Loucy (cell line): Measurements from ENCODE around the gene SCAF8.

ENCODE experiments used
- EZH2phosphoT487 ChIP-seq: fragments of 200-600 bp; IDR thresholded peaks from 2 replicates; pipeline ENCODE4 v1.6.1; 2018; ENCODE audit warnings: antibody characterized with exemption, mild to moderate bottlenecking, moderate library complexity, borderline replicate concordance
- TF ChIP-seq, protein P1 (sequence below): fragments of 200-600 bp; sonication (generic); conservative IDR thresholded peaks from 2 replicates; pipeline ENCODE4 v1.5.1; 2014; ENCODE audit warnings: mild to moderate bottlenecking, antibody characterized with exemption, low read length

DNA sequence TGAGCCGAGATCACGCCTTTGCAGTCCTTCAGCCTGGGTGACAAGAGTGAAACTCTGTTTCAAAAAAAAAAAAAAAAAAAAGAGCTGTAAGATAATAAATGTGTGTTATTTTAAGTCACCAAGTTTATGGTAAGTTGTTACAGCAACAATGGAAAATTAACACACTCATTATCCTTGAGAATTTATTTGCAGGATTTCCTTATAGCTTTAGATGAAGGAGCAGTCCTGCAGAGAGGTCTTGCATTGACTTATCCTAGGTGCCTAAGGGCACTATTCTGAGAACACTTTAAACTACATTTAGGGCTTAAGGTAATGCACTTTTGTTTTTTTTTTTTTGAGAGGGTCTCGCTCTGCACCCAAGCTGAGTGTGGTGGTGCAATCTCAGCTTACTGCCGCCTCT is 13.8 kb upstream of the SCAF8 start:
- TF ChIP-seq, protein P1, sequence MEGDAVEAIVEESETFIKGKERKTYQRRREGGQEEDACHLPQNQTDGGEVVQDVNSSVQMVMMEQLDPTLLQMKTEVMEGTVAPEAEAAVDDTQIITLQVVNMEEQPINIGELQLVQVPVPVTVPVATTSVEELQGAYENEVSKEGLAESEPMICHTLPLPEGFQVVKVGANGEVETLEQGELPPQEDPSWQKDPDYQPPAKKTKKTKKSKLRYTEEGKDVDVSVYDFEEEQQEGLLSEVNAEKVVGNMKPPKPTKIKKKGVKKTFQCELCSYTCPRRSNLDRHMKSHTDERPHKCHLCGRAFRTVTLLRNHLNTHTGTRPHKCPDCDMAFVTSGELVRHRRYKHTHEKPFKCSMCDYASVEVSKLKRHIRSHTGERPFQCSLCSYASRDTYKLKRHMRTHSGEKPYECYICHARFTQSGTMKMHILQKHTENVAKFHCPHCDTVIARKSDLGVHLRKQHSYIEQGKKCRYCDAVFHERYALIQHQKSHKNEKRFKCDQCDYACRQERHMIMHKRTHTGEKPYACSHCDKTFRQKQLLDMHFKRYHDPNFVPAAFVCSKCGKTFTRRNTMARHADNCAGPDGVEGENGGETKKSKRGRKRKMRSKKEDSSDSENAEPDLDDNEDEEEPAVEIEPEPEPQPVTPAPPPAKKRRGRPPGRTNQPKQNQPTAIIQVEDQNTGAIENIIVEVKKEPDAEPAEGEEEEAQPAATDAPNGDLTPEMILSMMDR = no peak
- no peak for TF ChIP-seq EZH2phosphoT487
